ENCODE data around the gene HOXC6. TPM values are rescaled to one million over a fixed set of nuclear protein-coding genes. Genes with fewer than 3 reads are reported as not detected.

The HOXC6 gene
- total and polyA plus RNA-seq, 9 of the 15 experiments (the other 6 are each of a cell fraction or from before 2014, with no cell fraction given) = 0.06 to 4.0 (median 1.4) TPM

DNA sequence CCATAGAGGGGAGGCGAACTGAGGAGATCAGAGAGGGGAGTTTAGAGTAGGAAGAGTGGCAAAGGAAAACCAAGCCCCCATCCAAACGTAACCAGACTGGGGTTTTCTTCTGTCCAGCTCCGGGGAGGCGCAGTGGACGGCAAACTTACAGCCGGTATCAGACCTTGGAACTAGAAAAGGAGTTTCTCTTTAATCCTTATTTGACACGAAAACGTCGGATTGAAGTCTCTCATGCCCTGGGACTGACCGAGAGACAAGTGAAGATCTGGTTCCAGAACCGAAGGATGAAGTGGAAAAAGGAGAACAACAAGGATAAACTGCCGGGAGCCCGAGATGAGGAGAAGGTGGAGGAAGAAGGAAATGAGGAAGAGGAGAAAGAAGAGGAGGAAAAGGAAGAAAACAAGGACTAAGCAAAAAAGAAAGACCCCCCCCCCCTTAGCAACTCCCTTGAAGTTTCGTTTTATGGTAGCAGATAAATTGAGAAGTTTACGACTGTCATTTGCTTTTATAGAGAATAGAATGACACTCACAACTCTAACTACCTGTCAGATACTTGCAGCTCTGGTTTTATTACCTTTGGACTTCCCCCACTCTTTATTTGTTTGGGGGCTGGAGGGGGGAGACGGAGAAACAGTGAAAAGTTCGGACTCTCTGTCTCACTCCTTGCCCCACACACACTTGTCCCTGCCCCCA is 17.1 kb upstream of the HOXC6 start (continued):
- no peak for TF ChIP-seq ZNF41 (CRISPR knock-in tag; conservative IDR thresholded peaks at IDR 0.05)
- TF ChIP-seq MBD1 (CRISPR knock-in tag; IDR thresholded peaks at IDR 0.05) = no peak
- no peak for TF ChIP-seq NUFIP1 (IDR thresholded peaks at IDR 0.05; ENCODE audit: partially characterized antibody)
- no peak for TF ChIP-seq ZNF12 (CRISPR knock-in tag; IDR thresholded peaks at IDR 0.05)
- no peak for TF ChIP-seq NCOR1 (IDR thresholded peaks at IDR 0.05)
- no peak for TF ChIP-seq ZNF407 (IDR thresholded peaks at IDR 0.05; ENCODE audit: low read depth)
- TF ChIP-seq ZNF445 (CRISPR knock-in tag; IDR thresholded peaks at IDR 0.05; ENCODE audit: low read depth) = no peak
- TF ChIP-seq, protein P1, sequence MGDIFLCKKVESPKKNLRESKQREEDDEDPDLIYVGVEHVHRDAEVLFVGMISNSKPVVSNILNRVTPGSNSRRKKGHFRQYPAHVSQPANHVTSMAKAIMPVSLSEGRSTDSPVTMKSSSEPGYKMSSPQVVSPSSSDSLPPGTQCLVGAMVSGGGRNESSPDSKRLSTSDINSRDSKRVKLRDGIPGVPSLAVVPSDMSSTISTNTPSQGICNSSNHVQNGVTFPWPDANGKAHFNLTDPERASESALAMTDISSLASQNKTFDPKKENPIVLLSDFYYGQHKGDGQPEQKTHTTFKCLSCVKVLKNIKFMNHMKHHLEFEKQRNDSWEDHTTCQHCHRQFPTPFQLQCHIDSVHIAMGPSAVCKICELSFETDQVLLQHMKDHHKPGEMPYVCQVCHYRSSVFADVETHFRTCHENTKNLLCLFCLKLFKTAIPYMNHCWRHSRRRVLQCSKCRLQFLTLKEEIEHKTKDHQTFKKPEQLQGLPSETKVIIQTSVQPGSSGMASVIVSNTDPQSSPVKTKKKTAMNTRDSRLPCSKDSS (IDR thresholded peaks at IDR 0.05; ENCODE audit: low read depth, partially characterized antibody) = no peak
- 0 out of 2 replicates have a peak, but pooled peaks have one; percentile 21 for TF ChIP-seq ZFX (CRISPR knock-in tag; IDR thresholded peaks at IDR 0.05)
- TF ChIP-seq HDAC6 (IDR thresholded peaks at IDR 0.05; ENCODE audit: low read depth, low read length) = no peak
- TF ChIP-seq ZNF609 (CRISPR knock-in tag; IDR thresholded peaks at IDR 0.05; ENCODE audit: borderline replicate concordance) = no peak
